Osteoblast (primary cell): Measurements from ENCODE around the gene SF3B2. TPM values are rescaled to one million over a fixed set of nuclear protein-coding genes. Genes with fewer than 3 reads are reported as not detected.

Source experiments
- DNase-seq: peaks from one replicate; pipeline ENCODE4 v3.0.0; 2011; ENCODE audit warnings: low spot score, mixed read lengths; ENCODE audit not compliant: insufficient read length; ENCODE audit errors: missing footprints
- H2AFZ ChIP-seq: 2 replicates; pipeline ENCODE4 v1.6.0; 2011; ENCODE audit warnings: mild to moderate bottlenecking, low read length
- H3K27ac ChIP-seq: 2 replicates; pipeline ENCODE4 v1.5.1; 2011; ENCODE audit warnings: mild to moderate bottlenecking, low read depth, low read length, moderate library complexity
- H3K27me3 ChIP-seq: 2 replicates; pipeline ENCODE4 v1.6.0; 2012; ENCODE audit warnings: mild to moderate bottlenecking, control low read depth, inconsistent platforms, low read length, moderate library complexity; ENCODE audit not compliant: insufficient read depth
- H3K36me3 ChIP-seq: 2 replicates; pipeline ENCODE4 v1.5.1; 2011; ENCODE audit warnings: mild to moderate bottlenecking, low read length, control low read depth, moderate library complexity; ENCODE audit not compliant: insufficient read depth
- H3K4me1 ChIP-seq: 2 replicates; pipeline ENCODE4 v1.5.1; 2011; ENCODE audit warnings: mild to moderate bottlenecking, low read length, control low read depth, moderate library complexity; ENCODE audit not compliant: insufficient read depth
- H3K4me2 ChIP-seq: 2 replicates; pipeline ENCODE4 v1.6.0; 2011; ENCODE audit warnings: mild to moderate bottlenecking, low read length; ENCODE audit not compliant: insufficient read depth
- H3K4me3 ChIP-seq: fragments of 200-600 bp; sonication (generic); 3 replicates; pipeline ENCODE4 v1.5.1; 2012; ENCODE audit warnings: mild to moderate bottlenecking, low read length, inconsistent platforms; ENCODE audit not compliant: insufficient read depth
- H3K79me2 ChIP-seq: 2 replicates; pipeline ENCODE4 v1.6.0; 2012; ENCODE audit warnings: mild to moderate bottlenecking, low read length, control low read depth, inconsistent platforms; ENCODE audit not compliant: insufficient read depth
- H3K9me3 ChIP-seq: 2 replicates; pipeline ENCODE4 v1.5.1; 2011; ENCODE audit warnings: low read depth, low read length, control low read depth
- H4K20me1 ChIP-seq: 2 replicates; pipeline ENCODE4 v1.6.0; 2012; ENCODE audit warnings: mild to moderate bottlenecking, low read length, control low read depth; ENCODE audit not compliant: insufficient read depth
- total RNA-seq: library from RNA; depleted of rRNA; stranded (reverse); fragments of >200 nt; gene quantifications from 2 replicates; pipeline ENCODE4 v1.2.3, GENCODE V29; 2012
- TF ChIP-seq, protein P1 (sequence below): IDR thresholded peaks from 2 replicates; pipeline ENCODE4 v1.5.1; 2011; ENCODE audit warnings: mild to moderate bottlenecking, low read depth, low read length, moderate library complexity; ENCODE audit errors: extremely low read depth

The SF3B2 gene
- total RNA-seq, 1 donor = 164 TPM

DNA sequence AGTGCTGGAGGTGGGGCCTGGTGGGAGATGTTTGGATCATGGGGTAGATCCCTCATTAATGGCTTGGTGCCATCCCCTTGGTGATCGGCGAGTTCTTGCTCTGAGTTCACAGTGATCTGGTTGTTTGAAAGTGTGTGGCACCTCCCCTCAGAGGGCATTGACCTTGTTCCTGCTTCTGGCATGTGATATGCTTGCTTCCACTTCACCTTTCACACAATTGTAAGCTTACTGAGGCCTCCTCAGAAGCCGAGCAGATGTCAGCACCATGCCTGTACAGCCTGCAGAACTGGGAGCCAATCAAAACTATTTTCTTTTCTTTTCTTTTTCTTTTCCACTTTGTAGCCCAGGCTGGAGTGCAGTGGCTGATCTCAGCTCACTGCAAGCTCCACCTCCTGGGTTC, 14.8 kb upstream of the SF3B2 start:
- DNase-seq = no peak
- Histone ChIP-seq H4K20me1 (no peaks in the 10 kb centered on the region), H3K27ac (no peak overlapping the region), H3K4me2 (no peak overlapping the region), H3K36me3 (no peaks in the 10 kb centered on the region), H2AFZ (no peak overlapping the region), H3K4me3 (no peak overlapping the region), H3K27me3 (no peaks in the 10 kb centered on the region), H3K4me1 (no peaks in the 10 kb centered on the region), H3K79me2 (no peaks in the 10 kb centered on the region), H3K9me3 (no peaks in the 10 kb centered on the region)
- TF ChIP-seq, protein P1, sequence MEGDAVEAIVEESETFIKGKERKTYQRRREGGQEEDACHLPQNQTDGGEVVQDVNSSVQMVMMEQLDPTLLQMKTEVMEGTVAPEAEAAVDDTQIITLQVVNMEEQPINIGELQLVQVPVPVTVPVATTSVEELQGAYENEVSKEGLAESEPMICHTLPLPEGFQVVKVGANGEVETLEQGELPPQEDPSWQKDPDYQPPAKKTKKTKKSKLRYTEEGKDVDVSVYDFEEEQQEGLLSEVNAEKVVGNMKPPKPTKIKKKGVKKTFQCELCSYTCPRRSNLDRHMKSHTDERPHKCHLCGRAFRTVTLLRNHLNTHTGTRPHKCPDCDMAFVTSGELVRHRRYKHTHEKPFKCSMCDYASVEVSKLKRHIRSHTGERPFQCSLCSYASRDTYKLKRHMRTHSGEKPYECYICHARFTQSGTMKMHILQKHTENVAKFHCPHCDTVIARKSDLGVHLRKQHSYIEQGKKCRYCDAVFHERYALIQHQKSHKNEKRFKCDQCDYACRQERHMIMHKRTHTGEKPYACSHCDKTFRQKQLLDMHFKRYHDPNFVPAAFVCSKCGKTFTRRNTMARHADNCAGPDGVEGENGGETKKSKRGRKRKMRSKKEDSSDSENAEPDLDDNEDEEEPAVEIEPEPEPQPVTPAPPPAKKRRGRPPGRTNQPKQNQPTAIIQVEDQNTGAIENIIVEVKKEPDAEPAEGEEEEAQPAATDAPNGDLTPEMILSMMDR = no peak

DNA sequence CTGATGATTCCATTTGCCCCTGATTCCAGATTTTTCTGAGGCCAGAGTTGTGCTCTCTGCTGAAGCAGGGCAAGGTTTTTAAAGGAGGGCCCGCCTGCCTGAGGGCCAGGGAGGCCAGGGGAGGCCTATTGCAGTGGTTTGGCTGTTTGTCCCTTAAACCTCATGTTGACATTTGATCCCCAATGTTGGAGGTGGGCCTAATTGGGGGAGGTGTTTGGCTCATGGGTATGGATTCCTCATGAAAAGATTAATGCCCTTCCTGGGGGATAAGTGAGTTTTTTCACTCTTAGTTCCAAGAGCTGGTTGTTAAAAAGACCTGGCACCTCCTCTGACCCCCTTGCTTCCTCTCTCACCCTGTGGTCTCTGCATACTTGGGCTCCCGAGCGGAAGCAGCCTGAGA, 12.4 kb upstream of the SF3B2 start:
- Histone ChIP-seq H3K36me3 (no peaks in the 10 kb centered on the region), H3K4me2 (no peak overlapping the region), H3K9me3 (no peaks in the 10 kb centered on the region), H3K4me3 (no peak overlapping the region), H4K20me1 (no peaks in the 10 kb centered on the region), H3K27ac (no peak overlapping the region), H3K27me3 (no peaks in the 10 kb centered on the region), H3K4me1 (peaks cover 2% of the 10 kb centered on the region), H2AFZ (no peak overlapping the region), H3K79me2 (no peaks in the 10 kb centered on the region)
- DNase-seq = peak; percentile 66
- TF ChIP-seq, protein P1 = no peak

DNA sequence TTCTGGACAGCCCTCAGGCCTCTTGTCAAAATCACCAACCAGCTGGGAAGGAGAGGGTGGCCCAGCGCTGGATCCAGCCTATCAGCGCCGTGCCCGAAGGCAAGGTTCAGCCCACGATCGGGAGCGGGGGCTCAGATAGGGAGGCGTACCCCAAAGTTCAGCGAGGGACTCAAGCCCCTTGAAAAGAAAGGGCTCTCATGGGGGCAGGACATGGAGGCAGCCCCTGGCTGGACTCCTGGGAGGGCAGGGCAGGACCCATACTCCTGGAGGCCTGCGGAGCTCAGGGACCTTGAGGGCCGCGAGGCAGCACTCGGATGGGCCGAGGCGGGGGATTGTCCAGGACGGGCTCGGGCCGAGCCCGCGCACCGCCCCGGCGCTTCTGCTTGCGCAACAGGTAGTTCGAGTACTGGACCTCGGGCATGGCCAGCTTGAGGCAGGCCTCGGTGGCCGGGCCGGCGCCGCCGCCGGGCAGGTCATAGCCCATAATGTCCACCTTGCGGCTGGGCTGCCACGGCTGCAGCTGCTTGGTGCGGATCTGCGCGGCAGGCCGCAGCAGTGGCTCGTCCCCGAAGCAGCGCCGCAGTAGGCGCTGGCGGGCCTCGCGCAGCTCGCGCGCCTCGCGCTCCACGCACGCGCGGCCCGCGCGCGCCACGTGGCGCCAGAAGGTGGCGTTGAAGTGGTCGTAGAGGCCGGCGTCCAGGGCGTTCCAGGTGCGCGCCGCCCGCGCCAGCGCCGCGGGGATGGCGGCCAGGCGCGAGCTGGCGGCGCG, 9.8 kb upstream of the SF3B2 start:
- Histone ChIP-seq H3K4me1 (peaks cover 5% of the 10 kb centered on the region), H3K79me2 (no peaks in the 10 kb centered on the region), H3K4me2 (no peak overlapping the region), H2AFZ (no peak overlapping the region), H3K9me3 (no peaks in the 10 kb centered on the region), H3K27ac (no peak overlapping the region), H3K36me3 (no peaks in the 10 kb centered on the region), H3K4me3 (no peak overlapping the region), H3K27me3 (no peaks in the 10 kb centered on the region), H4K20me1 (no peaks in the 10 kb centered on the region)
- TF ChIP-seq, protein P1 = no peak
- DNase-seq = peak; percentile 36

DNA sequence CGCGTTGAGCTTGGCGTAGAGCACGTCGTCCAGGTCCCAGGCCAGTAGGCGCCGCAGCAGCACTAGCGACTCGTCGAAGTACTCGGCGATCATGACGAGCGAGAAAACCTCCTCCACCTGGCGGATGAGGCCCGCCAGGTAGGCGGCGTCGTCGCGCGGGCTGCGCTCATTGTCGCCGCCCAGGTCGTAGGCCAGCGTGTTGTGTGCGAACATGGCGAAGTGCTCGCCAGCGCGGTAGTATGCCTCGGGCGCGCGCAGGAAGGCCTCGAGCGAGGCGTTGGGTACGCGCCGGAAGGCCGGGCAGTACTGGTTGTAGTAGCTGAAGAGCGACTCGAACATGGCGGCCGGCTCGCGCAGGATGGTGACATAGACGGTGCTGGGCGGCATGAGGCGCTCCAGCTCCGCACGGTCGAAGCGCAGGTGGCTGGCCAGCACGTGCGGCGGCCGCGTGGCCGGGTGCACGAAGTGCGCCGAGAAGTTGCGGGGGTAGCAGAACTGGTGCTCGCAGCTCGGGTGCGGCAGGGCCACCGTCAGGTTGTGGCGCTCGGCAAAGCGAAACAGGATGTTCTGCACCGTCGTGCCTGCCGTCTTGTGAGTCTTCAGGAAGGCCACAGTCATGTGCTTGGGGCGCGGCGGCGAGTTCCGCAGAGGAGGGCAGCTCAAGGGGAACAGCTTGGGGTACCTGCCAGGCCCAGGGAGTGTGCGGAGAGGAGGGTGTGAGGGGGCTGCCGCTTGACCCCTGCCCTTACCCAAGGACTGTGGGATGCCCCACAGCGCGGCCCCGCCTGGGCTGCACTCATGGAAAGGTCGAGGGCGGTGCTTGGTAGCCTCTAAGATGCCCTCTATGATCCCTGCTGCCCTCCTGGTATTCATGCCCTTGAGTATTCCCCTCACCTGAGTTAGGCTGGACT, 8.9 kb upstream of the SF3B2 start:
- TF ChIP-seq, protein P1 = no peak
- H2AFZ ChIP-seq = no peak overlapping the region
- peaks cover 6% of the 10 kb centered on the region for H3K27me3 ChIP-seq
- peak; percentile 61 for DNase-seq
- no peak overlapping the region for H3K27ac ChIP-seq
- H3K4me2 ChIP-seq = no peak overlapping the region
- no peaks in the 10 kb centered on the region for H3K9me3 ChIP-seq
- no peaks in the 10 kb centered on the region for H3K79me2 ChIP-seq
- no peak overlapping the region for H3K4me3 ChIP-seq
- H3K36me3 ChIP-seq = no peaks in the 10 kb centered on the region
- H3K4me1 ChIP-seq = peaks cover 5% of the 10 kb centered on the region
- H4K20me1 ChIP-seq = no peaks in the 10 kb centered on the region
